GM18517 (cell line): ENCODE data around the gene S1PR5.

Experiments
- ATAC-seq: cut with Tn5 transposase; IDR thresholded peaks from one replicate; pipeline ENCODE4 v1.9.1; 2021; ENCODE audit warnings: mild to moderate bottlenecking, moderate library complexity; ENCODE audit not compliant: unreplicated experiment

The S1PR5 gene

DNA sequence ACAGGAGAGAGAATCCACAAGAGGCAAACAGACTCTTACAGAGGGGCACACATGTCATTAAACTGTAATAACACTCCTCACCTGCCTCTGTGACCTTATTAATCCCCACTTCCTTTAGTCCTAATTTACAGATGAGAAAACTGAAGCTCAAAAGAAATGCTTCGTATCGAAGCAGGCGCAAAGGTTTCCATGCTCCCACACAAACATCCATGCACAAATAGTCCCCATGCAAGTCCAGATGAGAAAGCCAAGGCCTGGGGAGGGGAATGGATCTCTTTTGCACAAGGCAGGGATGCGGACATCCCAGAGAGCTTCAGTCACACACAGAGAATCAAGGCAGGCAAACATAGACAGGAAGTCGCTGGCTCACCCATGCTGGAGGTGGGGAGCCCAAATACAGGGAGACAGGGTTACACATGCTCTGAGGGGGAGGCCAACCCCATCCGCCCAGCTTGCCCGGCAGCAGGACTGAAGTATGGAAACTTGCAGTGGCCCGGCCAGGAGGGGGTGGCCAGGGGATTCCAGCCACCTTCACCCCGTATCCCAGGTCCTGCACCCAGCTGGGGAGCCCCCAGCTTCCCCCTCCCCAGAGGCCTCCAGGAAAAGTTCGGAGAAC lies 468 bp downstream of the S1PR5 start:
- no peak for ATAC-seq

DNA sequence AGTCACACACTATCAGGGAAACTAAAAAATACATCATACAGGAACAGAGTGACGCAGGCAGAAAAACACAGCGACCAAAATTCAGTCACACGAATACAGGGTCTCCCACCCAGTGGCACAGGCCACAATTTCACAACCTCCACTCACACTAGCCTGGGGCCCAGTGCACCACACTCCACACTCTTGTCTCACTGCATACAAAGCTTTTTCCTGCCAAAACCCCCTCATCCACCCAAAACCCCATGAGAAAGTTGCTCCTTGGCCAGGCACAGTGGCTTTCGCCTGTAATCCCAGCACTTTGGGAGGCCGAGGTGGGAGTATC lies 1.2 kb downstream of the S1PR5 start:
- ATAC-seq, result no peak

DNA sequence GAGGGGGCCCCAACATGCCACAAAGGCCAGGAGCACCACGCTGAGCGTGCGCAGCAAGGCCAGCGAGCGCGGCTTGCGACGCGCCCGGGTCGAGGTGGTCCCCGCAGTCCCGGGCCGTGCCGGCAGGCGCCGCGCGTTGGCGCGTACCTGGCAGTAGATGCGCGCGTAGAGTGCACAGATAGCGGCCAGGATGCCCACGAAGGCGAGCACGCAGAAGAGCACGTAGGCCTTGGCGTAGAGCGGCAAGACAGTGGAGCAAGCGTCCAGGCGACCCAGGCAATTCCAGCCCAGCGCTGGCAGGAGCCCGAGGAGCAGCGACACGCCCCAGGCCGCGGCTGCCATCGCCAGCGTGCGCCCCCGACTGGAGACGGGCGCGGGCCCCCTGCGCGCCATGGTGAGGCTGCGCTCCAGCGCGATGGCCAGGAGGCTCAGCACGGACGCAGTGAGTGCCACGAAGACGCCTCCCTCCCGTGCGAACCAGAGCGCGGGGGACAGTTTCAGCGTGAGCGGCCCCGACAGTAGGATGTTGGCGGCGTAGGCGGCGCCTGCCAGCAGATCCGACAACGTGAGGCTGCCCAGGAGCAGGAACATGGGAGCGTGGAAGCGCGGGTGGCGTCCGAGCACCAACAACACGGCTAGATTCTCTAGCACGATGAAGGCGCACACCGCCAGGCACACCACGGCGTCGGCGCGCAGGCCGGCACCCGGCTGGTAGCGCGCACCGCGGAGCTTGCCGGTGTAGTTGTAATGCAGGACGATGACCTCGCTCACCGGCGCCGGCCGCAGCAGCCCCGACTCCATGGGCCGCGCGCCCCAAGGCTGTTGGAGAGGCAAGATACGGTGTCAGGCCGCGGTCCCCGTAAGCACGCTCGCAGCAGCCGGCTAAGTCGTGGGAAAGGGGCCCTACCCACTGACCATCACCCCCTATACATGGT lies 2.8 kb downstream of the S1PR5 start:
- ATAC-seq, result no peak

DNA sequence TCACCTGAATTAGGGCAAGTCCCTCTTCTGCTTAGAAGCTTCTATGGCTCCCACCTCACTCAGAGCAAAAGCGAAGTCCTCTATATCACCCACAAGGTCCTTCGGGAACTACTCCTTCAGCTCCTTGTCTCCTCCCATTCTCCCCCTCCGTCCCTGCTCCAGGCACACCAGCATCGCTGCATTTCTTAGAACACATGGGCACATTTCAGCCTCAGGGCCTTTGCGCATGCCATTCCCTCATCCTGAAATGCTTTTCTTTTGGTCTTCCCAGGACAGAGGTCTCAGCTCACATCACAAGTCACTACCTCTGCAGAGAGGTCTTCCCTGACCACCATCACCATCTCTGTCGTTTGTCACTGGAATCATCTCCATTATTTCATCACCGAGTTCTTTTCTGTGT lies 4.0 kb downstream of the S1PR5 start:
- ATAC-seq, result no peak

DNA sequence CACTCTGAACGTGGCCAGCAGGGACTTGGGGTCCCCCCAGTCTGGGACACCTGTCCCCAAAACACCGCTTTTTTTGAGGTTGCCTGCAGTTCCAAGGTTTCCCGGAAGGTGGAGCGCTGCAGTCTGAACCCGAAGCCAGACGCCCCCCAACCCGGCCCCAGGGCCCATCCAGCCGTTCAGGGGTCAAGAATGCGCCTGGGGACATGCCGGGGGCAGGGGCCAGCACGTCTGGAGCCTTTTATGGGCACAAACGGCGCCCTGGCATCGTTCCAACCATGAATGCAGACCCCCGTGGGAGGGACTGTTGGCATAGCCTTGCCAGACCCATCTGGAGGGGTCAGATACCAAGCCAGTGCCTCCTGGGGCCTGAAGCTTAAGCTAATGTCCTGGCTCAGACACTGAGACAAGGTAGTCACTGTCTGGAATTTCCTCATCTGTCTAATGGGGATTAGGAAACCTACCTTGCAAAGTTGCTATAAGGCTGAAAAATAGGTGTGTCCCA lies 6.9 kb downstream of the S1PR5 start:
- ATAC-seq, result no peak

DNA sequence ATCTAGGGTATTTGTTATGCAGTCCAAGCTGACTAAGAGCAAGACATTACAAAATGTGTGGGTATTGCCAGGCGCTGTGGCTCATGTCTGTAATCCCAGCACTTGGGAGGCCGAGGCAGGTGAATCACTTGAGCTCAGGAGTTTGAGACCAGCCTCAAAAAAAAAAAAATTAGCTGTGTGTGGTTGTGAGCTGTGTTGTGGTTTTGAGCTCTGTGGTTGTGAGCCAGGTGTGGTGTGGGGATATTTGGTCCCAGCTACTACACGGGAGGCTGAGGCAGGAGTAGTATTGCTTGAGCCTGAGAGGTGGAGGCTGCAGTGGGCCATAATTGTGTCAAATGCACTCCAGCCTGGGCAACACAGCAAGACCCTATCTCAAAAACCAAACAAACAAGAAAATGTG lies 8.5 kb downstream of the S1PR5 start:
- no peak for ATAC-seq

DNA sequence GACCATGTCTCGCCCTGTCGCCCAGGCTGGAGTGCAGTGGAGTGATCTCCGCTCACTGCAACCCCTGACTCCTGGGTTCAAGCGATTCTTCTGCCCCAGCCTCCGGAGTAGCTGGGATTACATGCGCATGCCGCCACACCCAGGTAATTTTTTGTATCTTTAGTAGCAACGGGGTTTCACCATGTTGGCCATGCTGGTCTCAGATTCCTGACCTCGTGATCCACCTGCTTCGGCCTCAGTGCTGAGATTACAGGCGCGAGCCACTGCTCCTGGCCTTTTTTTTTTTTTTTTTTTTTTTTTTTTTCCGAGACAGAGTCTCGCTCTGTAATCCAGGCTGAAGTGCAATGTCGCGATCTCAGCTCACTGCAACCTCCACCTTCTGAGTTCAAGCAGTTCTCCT lies 9.2 kb downstream of the S1PR5 start:
- no peak for ATAC-seq

DNA sequence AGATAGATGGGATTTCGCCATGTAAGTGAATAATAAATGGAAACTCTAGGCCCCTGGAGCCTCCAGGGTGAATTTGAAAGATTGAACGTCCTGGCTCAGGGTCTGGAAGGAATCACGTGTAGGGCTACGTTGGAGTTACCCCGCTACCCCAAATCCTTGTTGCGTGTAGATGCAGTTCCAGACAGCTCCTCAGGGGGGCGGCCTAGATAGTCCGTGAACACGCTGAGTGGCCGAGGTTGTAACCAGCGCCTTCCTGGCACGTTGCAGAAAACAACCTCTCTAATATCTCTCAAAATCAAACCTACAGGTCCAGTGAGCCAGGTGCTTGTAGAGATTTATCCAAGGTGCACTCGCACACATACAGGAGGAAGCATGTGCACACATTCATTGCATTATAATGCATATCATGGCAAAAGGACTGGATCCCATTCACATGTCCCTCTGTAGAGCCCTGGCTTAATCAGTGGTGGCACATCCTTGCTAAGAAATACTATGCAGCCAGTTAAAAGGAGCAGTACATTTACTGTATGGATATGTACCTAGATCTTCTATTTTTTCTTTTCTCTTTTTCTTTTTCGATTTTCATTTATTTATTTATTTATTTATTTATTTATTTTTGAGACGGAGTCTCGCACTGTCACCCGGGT lies 11.5 kb downstream of the S1PR5 start:
- no peak for ATAC-seq

DNA sequence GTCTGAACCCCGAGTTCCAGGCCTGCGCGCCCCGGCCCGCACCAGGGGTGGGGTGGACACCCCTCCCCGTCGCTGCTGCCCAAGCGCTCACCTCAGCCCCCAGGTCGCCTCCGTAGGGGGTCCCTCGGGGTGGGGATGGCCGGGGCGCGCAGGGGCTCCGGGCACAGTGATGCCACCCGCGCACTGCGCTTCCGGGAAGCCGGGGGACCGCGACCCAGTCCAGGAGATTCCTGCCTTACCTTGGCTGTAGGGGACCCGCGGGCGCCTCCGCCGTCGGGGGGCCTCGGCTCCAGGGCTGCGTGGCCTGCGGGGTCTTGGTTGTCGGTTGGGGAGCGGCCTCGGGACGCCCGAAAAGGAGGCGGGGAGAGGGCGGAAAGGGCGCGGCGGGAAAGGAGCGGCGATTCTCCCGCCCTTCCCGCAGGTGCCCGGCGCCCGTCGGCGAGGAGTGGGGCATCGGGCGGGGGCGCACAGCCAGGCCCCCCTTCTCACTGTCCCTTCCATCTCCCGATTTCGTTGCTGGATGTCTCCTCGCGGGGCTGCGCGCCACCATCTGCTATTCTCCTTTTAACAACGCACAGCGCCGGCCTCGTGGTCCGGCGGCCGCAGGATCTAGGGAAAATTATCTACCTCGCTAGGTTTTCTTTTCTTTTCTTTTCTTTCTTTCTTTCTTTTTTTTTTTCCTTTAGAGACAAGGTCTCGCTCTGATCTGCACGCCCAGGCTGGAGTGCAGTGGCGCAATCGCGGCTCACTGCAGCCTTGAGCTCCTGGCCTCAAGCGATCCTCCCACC lies 14.1 kb downstream of the S1PR5 start, which contains the start of gene KEAP1:
Gene KEAP1 (minus strand): TSS at position 355 of the 788 bp plus-strand sequence. CDS start 3,323 bp downstream, outside the sequence.
- peak; percentile 20 for ATAC-seq

DNA sequence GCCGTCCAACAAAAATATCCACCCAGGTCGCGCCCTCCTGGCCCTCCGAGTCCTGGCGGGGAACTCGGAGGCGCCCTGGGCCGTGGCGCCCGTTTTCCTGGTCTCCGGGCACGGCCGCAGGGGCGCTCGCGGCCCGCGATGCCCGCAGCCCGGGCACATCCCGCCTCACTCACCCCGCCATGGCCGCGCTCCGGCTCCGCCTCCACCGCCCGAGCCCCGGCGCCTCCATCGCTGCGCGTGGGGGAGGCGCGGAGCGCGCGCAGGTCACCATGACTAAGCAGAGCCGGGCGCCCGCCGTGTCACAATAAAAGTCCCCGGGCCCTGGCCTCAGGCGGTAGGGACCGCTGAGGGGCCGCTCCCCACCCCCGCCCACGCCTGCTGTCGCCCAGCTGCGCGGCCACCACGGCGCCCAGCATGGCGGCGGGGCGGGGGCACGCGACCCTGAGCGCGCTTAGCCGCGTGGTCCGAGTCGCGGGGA lies 14.7 kb downstream of the S1PR5 start:
- peak; percentile 69 for ATAC-seq

DNA sequence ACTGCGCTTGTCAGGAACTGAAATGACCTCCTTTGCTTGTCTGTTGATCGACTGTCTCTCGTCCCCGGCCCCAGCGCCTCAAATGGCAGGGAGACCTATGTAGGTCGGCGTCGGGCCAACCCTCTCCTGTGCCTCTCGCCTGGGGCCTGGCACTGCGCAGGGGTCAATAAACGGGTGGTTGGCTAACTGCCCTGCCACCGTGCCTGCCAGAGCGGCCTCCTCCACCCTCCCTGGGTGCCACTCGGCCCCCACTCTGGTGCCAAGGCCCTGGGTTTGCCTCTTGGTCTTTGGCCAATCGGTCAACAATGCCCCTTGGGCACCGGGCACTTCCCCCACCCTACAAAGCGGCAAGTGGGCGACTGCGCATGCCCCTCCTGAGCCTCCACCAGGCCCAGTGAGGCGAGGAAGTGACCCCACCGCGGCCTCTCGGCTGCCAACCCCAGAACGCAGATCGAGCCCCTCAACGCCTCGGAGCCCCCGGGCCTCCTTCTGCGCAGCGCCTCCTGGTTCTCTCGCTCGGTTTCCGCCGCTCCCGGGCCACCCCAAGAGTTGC lies 15.2 kb downstream of the S1PR5 start:
- ATAC-seq, result peak; percentile 32

DNA sequence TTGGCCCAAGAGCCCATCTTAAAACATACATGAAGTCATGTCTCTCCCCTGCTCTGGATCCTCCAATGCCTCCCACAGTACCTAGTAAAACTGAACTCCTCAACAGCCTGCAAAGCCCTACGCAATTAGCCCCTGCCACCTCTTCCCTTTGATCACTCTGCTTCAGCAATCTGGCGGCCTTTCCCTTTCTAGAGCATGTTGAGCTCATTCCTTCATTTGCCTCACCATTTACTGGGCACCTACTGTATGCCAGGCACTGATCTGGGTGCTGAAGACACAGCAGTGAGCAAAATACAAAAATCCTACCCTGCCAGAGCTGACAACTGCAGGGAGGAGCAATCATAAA lies 17.0 kb downstream of the S1PR5 start:
- ATAC-seq, result no peak

DNA sequence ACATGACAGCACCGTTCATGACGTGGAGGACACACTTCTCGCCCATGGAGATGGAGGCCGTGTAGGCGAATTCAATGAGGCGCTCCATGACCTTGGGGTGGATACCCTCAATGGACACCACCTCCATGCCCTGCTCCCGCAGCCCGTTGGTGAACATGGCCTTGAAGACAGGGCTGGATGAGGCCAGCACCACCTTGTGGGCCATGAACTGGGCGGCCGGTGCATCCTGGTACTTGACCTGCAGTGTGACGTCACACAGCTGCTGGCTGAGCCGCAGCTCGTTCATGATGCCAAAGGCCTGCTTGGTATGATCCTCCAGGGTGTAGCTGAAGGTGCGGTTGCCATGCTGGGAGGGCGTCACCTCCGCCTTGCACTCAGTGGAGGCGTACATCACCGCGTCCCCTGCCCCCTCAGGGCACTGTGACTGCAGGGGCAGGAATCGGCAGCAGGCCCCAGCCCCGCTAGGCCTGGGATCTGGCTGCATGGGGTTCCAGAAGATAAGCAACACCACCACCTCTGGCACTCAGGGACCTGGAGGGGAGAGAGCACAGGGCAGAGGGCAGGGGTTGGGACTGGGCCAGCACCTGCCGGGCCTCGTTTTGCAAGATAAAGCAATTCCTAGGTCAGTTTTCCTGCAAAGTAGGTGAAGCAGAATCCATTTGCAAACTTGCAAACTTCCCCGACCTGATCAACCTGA lies 17.5 kb downstream of the S1PR5 start:
- ATAC-seq, result no peak

DNA sequence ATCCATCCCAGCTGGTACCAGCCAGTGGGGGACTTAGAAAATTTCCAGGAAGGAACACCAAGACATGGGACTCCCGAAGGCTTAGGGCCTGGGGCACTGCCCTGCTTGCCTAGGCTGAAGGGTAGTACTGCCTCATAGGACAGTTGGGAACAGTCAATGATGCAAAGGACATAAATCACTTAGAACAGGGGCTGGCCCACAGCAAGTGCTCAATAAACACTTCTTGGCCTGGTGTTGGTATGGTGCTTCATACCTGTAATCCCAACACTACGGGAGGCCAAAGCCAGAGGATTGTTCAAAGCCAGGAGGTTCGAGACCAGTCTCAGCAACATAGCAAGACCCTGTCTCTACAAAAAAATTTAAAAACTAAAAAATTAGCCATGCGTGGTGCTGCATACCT lies 19.9 kb downstream of the S1PR5 start:
- ATAC-seq, result no peak

DNA sequence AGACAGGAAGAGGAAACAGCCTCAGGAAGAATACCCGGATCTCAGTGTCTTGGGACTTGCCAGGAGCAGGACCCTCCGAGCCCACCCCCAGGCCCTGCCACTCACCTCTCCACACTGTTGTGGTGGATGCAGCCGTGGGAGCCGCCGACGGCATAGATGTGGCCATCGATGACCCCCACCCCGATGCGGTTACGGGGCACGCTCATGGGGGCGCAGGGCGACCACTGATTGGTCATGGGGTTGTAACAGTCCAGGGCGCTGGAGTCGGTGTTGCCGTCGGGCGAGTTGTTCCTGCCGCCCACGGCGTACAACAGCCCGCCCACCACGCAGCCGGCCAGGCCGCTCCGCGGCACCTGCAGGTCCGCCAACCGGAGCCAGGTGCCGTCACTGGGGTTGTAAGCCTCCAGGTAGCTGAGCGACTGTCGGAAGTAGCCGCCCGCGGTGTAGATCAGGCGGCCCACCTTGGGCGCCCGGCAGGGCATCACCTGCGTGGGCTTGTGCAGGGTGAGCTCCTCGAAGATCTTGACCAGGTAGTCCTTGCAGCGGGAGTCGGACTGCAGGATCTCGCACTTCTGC lies 25.7 kb downstream of the S1PR5 start:
- no peak for ATAC-seq

DNA sequence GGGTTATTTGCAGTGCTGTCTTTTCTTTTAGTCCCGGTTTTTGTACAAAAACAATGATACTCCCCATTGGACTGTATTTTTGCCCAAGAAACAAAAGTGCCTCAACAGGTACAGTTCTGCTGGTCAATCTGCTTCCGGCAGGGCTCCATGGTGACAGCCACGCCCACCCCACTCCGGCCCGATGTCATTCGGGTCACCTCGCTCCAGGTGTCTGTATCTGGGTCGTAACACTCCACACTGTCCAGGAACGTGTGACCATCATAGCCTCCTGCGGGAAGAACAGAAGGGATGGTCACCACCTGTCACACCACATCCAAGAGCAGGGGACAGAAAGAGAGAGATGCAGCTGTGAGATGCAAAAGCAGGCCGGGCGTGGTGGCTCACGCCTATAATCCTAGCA lies 30.7 kb downstream of the S1PR5 start:
- no peak for ATAC-seq

DNA sequence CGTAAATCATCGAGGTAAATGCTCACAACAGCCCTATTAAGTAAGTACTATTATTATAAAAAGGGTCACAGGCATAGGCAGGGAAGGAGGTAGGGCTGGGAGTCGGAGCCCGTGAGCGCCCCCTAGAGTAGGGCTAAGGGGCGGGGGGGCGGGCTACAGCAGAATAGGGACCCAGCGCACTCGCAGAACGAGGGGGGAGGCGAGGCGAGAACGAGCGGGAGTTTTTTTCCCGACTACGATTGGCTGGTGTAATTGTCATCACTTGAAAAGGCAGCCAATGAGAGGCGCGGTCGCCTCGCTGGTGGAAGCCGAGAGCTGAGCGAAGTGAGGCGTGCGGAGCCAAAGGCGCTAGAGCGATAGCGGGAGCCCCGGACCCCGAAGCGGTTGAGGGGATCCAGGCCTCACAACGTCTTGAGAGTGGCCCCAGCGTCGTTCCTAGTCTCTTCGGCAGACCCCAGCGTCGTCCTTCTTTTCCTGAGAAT lies 38.3 kb downstream of the S1PR5 start:
- ATAC-seq, result no peak

DNA sequence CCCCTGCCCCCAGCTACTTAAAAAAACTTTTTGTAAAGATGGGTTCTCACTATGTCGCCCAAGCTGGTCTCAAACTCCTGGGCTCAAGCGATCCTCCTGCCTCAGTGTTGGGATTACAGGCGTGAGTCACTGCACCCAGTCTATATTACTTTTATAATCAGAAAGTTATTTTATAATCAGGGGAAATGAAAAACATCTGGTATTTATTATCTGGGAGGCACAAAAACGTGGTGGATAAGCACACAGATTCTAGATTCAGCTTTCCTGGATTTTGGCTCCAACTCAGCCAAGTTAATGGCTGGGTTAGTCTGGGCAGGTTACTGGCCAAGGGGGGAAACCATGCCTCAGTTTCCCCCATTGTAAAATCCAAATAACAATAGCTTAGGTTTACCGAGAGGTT lies 38.8 kb downstream of the S1PR5 start:
- ATAC-seq, result no peak

DNA sequence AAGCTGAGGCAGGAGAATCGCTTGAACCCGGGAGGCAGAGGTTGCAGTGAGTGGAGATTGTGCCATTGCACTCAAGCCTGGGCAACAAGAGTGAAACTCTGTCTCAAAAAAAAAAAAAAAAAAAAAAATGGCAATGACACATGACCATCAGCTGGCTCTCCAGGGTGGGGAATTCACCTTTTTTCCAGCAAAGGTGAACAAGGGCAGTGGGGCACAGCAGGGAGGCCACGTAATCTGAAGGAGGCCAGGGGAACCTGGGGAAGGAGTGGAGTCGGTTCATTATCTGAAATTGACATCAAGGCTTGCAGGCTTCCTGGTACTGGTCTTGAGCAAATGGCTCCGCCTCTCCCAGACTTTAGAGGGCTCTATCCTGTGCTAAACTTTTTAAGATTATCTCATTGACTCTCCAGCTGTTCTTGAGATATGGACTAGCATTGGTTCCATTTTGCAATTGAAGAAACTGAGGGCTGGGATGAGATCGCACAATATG lies 42.2 kb downstream of the S1PR5 start:
- no peak for ATAC-seq
